ENCODE data around the gene SLC9A7.

DNA sequence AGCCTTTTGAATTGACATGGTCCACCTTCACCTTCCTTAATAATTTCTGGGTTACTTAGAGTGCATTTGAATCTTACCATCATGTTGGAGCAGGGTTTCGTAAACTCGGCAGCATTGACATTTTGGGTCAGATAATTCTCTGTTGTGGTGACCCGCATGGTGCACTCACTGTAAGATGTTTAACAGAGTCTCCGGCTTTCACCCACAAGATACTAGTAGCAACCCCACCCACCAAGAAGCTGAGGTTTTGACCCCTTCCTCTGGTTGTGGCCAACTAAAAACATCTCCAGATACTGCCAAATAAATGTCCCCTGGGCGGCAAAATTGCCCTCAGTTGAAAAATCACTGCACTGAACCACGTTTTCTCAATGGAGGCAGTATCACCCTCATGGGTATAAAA is 122.7 kb downstream of the SLC9A7 start:
- TF ChIP-seq EZH2 (IDR thresholded peaks at IDR 0.05; ENCODE audit: low read depth) = no peak
- TF ChIP-seq, protein P1, sequence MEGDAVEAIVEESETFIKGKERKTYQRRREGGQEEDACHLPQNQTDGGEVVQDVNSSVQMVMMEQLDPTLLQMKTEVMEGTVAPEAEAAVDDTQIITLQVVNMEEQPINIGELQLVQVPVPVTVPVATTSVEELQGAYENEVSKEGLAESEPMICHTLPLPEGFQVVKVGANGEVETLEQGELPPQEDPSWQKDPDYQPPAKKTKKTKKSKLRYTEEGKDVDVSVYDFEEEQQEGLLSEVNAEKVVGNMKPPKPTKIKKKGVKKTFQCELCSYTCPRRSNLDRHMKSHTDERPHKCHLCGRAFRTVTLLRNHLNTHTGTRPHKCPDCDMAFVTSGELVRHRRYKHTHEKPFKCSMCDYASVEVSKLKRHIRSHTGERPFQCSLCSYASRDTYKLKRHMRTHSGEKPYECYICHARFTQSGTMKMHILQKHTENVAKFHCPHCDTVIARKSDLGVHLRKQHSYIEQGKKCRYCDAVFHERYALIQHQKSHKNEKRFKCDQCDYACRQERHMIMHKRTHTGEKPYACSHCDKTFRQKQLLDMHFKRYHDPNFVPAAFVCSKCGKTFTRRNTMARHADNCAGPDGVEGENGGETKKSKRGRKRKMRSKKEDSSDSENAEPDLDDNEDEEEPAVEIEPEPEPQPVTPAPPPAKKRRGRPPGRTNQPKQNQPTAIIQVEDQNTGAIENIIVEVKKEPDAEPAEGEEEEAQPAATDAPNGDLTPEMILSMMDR (conservative IDR thresholded peaks at IDR 0.05) = no peak
